Measurements from ENCODE around the gene PCK1. TPM values are rescaled to one million over a fixed set of nuclear protein-coding genes. Genes with fewer than 3 reads are reported as not detected.

The PCK1 gene
- total RNA-seq, 4 donors from 2014 or later = 103 to 386 (median 203) TPM

DNA sequence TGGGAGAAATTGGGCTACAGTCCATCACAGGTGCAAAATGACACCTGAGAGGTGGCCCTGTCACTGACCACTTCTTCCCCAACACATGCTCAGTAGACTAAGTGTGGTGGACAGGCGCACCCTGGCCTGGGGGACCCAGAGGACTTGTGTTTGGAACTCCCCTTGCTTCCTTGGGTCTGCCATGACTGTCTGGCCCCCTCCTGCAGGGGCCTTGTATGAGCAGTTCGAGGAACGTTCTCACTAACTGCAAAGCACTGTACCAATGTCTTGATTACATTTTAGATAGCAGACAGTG, 4.0 kb upstream of the PCK1 start:
- no peak for ATAC-seq (ENCODE audit: low FRiP score)
- TF ChIP-seq, protein P1, sequence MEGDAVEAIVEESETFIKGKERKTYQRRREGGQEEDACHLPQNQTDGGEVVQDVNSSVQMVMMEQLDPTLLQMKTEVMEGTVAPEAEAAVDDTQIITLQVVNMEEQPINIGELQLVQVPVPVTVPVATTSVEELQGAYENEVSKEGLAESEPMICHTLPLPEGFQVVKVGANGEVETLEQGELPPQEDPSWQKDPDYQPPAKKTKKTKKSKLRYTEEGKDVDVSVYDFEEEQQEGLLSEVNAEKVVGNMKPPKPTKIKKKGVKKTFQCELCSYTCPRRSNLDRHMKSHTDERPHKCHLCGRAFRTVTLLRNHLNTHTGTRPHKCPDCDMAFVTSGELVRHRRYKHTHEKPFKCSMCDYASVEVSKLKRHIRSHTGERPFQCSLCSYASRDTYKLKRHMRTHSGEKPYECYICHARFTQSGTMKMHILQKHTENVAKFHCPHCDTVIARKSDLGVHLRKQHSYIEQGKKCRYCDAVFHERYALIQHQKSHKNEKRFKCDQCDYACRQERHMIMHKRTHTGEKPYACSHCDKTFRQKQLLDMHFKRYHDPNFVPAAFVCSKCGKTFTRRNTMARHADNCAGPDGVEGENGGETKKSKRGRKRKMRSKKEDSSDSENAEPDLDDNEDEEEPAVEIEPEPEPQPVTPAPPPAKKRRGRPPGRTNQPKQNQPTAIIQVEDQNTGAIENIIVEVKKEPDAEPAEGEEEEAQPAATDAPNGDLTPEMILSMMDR (IDR thresholded peaks at IDR 0.05) = no peak

DNA sequence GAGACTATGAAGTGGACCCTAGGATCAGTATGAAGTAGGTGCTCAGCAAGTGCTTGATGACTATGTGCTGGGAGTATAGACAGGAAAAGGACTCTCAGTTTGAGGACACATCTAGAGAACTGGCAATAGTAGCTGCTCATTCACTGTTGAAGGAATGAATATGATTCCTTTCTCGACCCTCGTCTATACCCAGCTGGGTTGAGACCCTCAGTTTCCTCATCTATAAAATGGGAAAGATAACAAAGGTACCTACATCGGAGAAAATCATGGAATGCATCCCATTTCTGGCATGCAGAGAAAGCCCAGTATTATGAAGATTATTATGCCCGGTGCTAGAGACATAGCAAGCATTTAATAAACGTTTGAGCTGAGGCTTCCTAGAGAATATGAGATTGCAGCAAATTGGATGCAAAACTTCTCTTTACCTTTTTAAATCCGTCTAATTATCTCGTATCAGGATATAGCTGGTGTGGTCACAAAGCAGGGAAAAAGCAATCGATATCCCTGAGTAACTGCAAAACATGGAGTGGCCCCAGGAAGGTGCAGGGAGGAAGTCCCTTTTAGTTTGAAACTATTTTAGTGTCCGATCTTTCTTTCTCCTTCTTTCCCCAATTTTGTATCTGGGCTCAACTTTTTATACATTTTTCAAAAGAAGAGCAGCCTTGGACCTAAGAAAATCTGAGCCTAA, 2.8 kb upstream of the PCK1 start:
- no peak for ATAC-seq (ENCODE audit: low FRiP score)
- TF ChIP-seq, protein P1 (IDR thresholded peaks at IDR 0.05) = no peak

More for the DNA sequence above, 4.0 kb upstream of the PCK1 start:
- DNase-seq (ENCODE audit: low spot score) = no peak

DNA sequence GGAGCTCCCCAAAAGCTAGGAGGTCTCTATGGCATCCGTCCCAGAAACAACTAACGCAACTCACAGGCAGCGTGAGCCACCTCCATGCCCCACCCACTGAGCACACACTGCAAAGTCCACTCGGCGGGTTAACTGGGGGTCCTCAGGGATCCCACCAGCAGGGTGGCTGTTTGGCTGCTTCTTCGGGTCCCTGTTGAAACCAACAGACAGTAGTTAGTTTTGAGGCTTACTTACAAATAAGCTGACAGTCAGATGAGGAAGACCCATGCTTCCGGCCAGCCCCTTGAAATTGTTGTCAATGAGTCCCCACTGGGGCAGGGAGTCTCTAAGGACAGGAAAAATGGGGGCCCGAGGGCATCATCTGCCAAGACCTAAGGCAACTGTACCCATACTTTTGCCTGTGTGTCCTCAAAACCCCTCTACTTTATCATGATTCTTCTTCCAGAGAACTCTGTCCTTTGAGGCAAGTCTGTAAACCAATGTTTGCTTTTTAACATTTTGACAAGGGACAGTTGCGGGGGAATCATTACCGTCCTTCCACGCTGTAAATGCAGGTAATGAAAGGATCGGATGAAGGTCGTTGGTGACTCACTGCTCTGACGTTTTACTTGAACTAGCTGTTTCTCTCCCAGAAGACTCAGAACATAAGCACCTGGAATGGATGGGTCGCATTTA, 2.2 kb upstream of the PCK1 start:
- DNase-seq (ENCODE audit: low spot score) (no peak), ATAC-seq (ENCODE audit: low FRiP score) (no peak)
- TF ChIP-seq, protein P1 (IDR thresholded peaks at IDR 0.05) = no peak

More for the DNA sequence above, 2.8 kb upstream of the PCK1 start:
- no peak for DNase-seq (ENCODE audit: low spot score)

DNA sequence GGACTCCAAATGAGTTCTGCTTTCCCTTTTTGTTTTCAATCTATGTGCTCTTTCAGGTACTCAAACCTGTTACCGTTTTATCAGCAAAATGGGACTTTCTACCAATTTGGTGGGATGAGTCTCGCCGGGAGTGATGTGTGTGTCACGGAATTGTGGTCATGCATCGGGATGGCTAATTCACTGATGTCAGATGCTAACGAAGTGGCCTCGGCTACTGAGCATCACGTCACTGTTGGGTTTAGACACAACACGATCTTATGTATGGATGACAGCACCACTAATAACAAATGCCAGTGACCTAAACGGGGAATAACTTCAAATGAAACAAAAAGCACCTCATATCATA, 1.6 kb upstream of the PCK1 start:
- ATAC-seq (ENCODE audit: low FRiP score) (no peak), DNase-seq (ENCODE audit: low spot score) (no peak)
- TF ChIP-seq, protein P1 (IDR thresholded peaks at IDR 0.05) = no peak

DNA sequence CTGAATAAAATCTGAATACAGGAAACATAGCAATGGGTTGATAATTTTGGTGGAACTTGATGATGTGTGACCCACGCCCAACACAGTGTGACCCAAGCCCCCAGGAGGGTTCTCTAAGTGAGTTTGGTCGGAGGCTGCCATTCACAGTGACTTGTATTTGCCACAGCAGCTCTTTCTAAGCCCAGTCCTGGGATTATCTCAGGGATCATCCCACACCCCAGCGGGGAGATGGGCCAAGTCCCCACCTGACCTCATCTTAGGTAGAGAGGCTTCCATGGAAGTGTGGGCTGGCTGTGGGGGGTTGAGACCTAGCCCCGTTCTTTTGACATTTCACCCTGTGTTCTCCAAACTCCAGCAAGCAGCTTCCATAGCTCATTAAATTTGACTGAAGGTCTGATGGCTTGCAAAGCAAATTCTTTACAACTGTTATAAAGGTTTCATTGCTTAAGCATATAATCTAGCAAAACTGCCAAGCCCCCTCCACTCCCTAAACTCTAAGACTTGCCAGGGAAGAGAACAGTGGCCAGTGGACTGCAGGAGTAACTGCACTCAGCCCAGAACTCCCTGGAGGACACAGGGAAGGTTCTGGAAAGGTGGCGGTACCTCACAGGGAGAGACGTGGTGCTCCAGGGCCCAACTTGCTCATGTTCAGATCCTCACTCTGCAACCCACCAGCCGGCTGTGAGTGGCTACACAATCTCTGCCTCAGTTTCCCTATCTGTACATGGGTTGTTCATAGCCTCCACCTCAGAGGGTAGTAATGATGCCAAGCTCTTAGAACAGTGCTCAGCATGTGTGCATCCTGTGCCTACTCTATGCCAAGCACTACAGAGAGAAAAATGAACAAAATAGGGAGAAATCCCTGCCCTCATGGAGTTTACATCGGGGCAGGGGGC, 1.0 kb upstream of the PCK1 start:
- TF ChIP-seq, protein P1 (IDR thresholded peaks at IDR 0.05) = no peak
- DNase-seq (ENCODE audit: low spot score) = no peak
- ATAC-seq (ENCODE audit: low FRiP score) = no peak

DNA sequence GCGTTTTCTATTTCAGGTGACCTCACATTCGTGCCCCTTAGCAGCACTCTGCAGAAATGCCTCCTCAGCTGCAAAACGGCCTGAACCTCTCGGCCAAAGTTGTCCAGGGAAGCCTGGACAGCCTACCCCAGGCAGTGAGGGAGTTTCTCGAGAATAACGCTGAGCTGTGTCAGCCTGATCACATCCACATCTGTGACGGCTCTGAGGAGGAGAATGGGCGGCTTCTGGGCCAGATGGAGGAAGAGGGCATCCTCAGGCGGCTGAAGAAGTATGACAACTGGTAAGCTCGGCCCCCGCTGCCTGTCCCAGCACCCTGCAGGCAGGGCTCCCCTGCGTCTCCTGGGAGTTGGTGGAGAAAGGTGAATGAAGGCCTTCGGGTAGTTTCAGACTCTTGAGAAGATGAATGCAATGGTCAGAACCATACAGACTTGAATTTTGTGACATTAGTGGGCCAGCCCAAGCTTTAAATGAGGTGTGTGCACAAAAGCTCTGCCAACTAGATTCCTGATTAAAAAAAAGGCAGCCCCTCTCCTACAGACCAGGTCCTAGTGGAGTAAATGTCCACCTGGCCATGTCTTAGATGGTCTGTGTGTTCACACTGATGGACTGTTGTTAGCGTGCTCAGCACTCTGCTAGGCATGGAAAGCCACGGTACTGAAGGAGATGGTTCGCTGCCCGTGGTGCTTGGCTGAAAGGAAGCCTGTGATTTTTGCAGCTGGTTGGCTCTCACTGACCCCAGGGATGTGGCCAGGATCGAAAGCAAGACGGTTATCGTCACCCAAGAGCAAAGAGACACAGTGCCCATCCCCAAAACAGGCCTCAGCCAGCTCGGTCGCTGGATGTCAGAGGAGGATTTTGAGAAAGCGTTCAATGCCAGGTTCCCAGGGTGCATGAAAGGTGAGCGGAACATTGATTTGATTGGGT, 708 bp downstream of the PCK1 start:
- no peak for ATAC-seq (ENCODE audit: low FRiP score)

More for the DNA sequence above, 708 bp downstream of the PCK1 start:
- DNase-seq (ENCODE audit: low spot score) = no peak
- TF ChIP-seq, protein P1 (IDR thresholded peaks at IDR 0.05) = no peak
